Activated CD4-positive, CD25-positive, alpha-beta regulatory T cell treated with anti-CD3 and anti-CD28 coated beads, Interleukin-2, amount 50 U/mL, for 16 hours (primary cell): ENCODE measurements around the gene MYCN.
"Not testable (repeated sequence)": the region's sequence is repeated elsewhere in the genome, so short reads cannot be mapped to it uniquely, and the experiment has no call there.

ENCODE experiments used
- DNase-seq: peaks from one replicate; pipeline ENCODE4 v3.0.0-alpha.2; 2020; ENCODE audit warnings: low read depth, low spot score

Gene MYCN

GRCh38 chr2:15907461-15908324 lies 32.7 kb upstream of the MYCN start:
- no peak for DNase-seq

- DNase-seq = no peak
Measured at GRCh38 chr2:15908371-15908770, 32.0 kb upstream of the MYCN start.

GRCh38 chr2:15909157-15909556 lies 31.2 kb upstream of the MYCN start:
- no peak for DNase-seq

GRCh38 chr2:15909736-15910135 lies 30.6 kb upstream of the MYCN start:
- DNase-seq = no peak

- DNase-seq = not testable (repeated sequence)
Measured at GRCh38 chr2:15911270-15911669, 29.1 kb upstream of the MYCN start.

- no peak for DNase-seq
Measured at GRCh38 chr2:15911686-15912085, 28.7 kb upstream of the MYCN start.

GRCh38 chr2:15912203-15912602 lies 28.1 kb upstream of the MYCN start:
- DNase-seq = no peak

GRCh38 chr2:15913146-15913545 lies 27.2 kb upstream of the MYCN start:
- DNase-seq = no peak

- DNase-seq = no peak
Measured at GRCh38 chr2:15914596-15915385, 25.6 kb upstream of the MYCN start.

- not testable (repeated sequence) for DNase-seq
Measured at GRCh38 chr2:15915546-15915945, 24.8 kb upstream of the MYCN start.

GRCh38 chr2:15916336-15916735 lies 24.0 kb upstream of the MYCN start:
- no peak for DNase-seq

GRCh38 chr2:15918761-15919356 lies 21.5 kb upstream of the MYCN start:
- no peak for DNase-seq

- no peak for DNase-seq
Measured at GRCh38 chr2:15919716-15920434, 20.5 kb upstream of the MYCN start.

- no peak for DNase-seq
Measured at GRCh38 chr2:15920696-15921095, 19.7 kb upstream of the MYCN start.

- DNase-seq = no peak
Measured at GRCh38 chr2:15923597-15923996, 16.8 kb upstream of the MYCN start.

GRCh38 chr2:15925819-15926218 lies 14.5 kb upstream of the MYCN start:
- no peak for DNase-seq

GRCh38 chr2:15926252-15926651 lies 14.1 kb upstream of the MYCN start:
- no peak for DNase-seq

GRCh38 chr2:15927551-15928218 lies 12.7 kb upstream of the MYCN start:
- no peak for DNase-seq

- DNase-seq = not testable (repeated sequence)
Measured at GRCh38 chr2:15929008-15929407, 11.3 kb upstream of the MYCN start.

- DNase-seq = no peak
Measured at GRCh38 chr2:15929861-15930260, 10.5 kb upstream of the MYCN start.
